ENCODE measurements around the gene SUPT6H. TPM values are rescaled to one million over a fixed set of nuclear protein-coding genes. Genes with fewer than 3 reads are reported as not detected.
A peak's percentile ranks its signal among the peaks of the same experiment; 100 is the strongest.

Gene SUPT6H
- total RNA-seq, 2 donors from 2014 or later = 54.4 to 57.6 TPM

GRCh38 chr17:28743243-28744103 is 81.5 kb downstream of the SUPT6H start, which contains the start of gene TRAF4:
TSS of gene TRAF4 (plus strand) at chr17:28744011. CDS start at chr17:28744113, 102 bp downstream.
- peak; percentile 91 for DNase-seq (ENCODE audit: low spot score)
- intact Hi-C loops (cut with DNase I) = loop anchor here in 1 of 2 donors (2.0 kb wide), 1 partner anchor 13 kb away; no protein-coding TSS in a partner anchor

GRCh38 chr17:28744104-28744971 is 82.3 kb downstream of the SUPT6H start:
- intact Hi-C loops (cut with DNase I) = loop anchor here in 1 of 2 donors (2.0 kb wide), 1 partner anchor 14 kb away; no protein-coding TSS in a partner anchor
- DNase-seq (ENCODE audit: low spot score) = peak; percentile 88

GRCh38 chr17:28744972-28745785 is 83.2 kb downstream of the SUPT6H start:
- intact Hi-C loops (cut with DNase I) = loop anchor here in 1 of 2 donors (2.0 kb wide), 1 partner anchor 14 kb away; no protein-coding TSS in a partner anchor
- DNase-seq (ENCODE audit: low spot score) = peak; percentile 84

- DNase-seq (ENCODE audit: low spot score) = peak; percentile 79
- intact Hi-C loops (cut with DNase I) = loop anchor here in 1 of 2 donors (2.0 kb wide), 1 partner anchor 15 kb away; no protein-coding TSS in a partner anchor
Observed at GRCh38 chr17:28745786-28746411, 83.9 kb downstream of the SUPT6H start.

GRCh38 chr17:28746611-28747050 is 84.6 kb downstream of the SUPT6H start:
- intact Hi-C loops (cut with DNase I) = no loop called here
- DNase-seq (ENCODE audit: low spot score) = peak; percentile 30

GRCh38 chr17:28747051-28747691 is 85.2 kb downstream of the SUPT6H start:
- intact Hi-C loops (cut with DNase I) = no loop called here
- peak; percentile 74 for DNase-seq (ENCODE audit: low spot score)

- intact Hi-C loops (cut with DNase I) = no loop called here
- peak; percentile 80 for DNase-seq (ENCODE audit: low spot score)
Observed at GRCh38 chr17:28747801-28748750, 86.1 kb downstream of the SUPT6H start.

- peak; percentile 78 for DNase-seq (ENCODE audit: low spot score)
Observed at GRCh38 chr17:28748852-28749515, 87.0 kb downstream of the SUPT6H start.

GRCh38 chr17:28749516-28750177 is 87.6 kb downstream of the SUPT6H start:
- intact Hi-C loops (cut with DNase I) = loop anchor here (10.0 kb wide), 2 partner anchors 55 to 145 kb away; partner anchors contain the start of gene FLOT2 (in 1 of the 2)
- DNase-seq (ENCODE audit: low spot score) = peak; percentile 79

More at GRCh38 chr17:28748852-28749515, 87.0 kb downstream of the SUPT6H start:
- intact Hi-C loops (cut with DNase I) = no loop called here

- DNase-seq (ENCODE audit: low spot score) = peak; percentile 97
- intact Hi-C loops (cut with DNase I) = loop anchor here (10.0 kb wide), 2 partner anchors 54 to 144 kb away; partner anchors contain the start of gene FLOT2 (in 1 of the 2)
Observed at GRCh38 chr17:28750178-28751047, 88.4 kb downstream of the SUPT6H start.

GRCh38 chr17:28751600-28752366 is 89.8 kb downstream of the SUPT6H start:
- peak; percentile 18 for DNase-seq (ENCODE audit: low spot score)
- intact Hi-C loops (cut with DNase I) = loop anchor here (10.0 kb wide), 2 partner anchors 53 to 143 kb away; partner anchors contain the start of gene FLOT2 (in 1 of the 2)
